Esophagus squamous epithelium (tissue), 4 donors: Measurements from ENCODE around the gene MEIG1.

Experiments
- POLR2A ChIP-seq, 4 donors: fragments of 450-650 bp; IDR thresholded peaks; one replicate each; pipeline ENCODE4 v1.6.1; 2017; ENCODE audit warnings: antibody characterized with exemption in 4 of 4, mild to moderate bottlenecking in 4 of 4, moderate library complexity in 3 of 4
- TF ChIP-seq, protein P1 (sequence below), 6 experiments: fragments of 450-650 bp in 4 of 6; fragments of 200-600 bp in 2 of 6; sonication (generic) in 2 of 6; IDR thresholded peaks; one replicate each; pipeline ENCODE4 v1.5.1; 2016 to 2019; ENCODE audit warnings: antibody characterized with exemption in 6 of 6, mild to moderate bottlenecking in 4 of 6, moderate library complexity in 4 of 6

DNA sequence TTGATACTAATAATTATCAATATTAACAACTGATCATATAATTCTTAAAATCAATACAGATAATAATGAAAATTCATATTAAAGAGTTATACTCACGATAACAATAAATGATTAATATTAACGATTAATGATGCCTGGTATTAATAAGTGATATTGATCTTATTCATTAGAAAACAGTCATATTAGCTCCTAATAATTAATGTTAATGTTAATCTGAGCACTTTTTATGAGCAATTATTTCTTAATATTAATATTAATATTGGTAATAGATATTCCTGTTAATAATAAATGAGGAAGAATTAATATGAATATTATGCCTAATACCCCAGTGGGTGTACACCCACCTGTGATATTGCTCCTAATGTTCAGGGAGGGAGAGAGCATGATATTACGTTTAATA lies 23.6 kb downstream of the MEIG1 start:
- TF ChIP-seq, protein P1, sequence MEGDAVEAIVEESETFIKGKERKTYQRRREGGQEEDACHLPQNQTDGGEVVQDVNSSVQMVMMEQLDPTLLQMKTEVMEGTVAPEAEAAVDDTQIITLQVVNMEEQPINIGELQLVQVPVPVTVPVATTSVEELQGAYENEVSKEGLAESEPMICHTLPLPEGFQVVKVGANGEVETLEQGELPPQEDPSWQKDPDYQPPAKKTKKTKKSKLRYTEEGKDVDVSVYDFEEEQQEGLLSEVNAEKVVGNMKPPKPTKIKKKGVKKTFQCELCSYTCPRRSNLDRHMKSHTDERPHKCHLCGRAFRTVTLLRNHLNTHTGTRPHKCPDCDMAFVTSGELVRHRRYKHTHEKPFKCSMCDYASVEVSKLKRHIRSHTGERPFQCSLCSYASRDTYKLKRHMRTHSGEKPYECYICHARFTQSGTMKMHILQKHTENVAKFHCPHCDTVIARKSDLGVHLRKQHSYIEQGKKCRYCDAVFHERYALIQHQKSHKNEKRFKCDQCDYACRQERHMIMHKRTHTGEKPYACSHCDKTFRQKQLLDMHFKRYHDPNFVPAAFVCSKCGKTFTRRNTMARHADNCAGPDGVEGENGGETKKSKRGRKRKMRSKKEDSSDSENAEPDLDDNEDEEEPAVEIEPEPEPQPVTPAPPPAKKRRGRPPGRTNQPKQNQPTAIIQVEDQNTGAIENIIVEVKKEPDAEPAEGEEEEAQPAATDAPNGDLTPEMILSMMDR (IDR thresholded peaks at IDR 0.05), result no peak
- no peak for TF ChIP-seq POLR2A (IDR thresholded peaks at IDR 0.05)
